Mesodermal cell (in vitro differentiated cells): ENCODE data around the gene RRAS.

Experiments used
- H3K27ac ChIP-seq: 2 replicates; pipeline ENCODE4 v1.7.0; 2013; ENCODE audit warnings: mild to moderate bottlenecking, low read depth, low read length, moderate library complexity; ENCODE audit not compliant: severe bottlenecking
- H3K36me3 ChIP-seq: 2 replicates; pipeline ENCODE4 v1.7.1; 2013; ENCODE audit warnings: mild to moderate bottlenecking, low read length, moderate library complexity; ENCODE audit not compliant: control insufficient read depth, insufficient read depth
- H3K4me1 ChIP-seq: one replicate; pipeline ENCODE4 v1.7.1; 2013; ENCODE audit warnings: mild to moderate bottlenecking, low read length; ENCODE audit not compliant: insufficient read depth, control insufficient read depth, poor library complexity, severe bottlenecking
- H3K4me3 ChIP-seq: 2 replicates; pipeline ENCODE4 v1.7.0; 2013; ENCODE audit warnings: low read length, control low read depth, mild to moderate bottlenecking; ENCODE audit not compliant: insufficient read depth, poor library complexity, severe bottlenecking; ENCODE audit errors: extremely low read depth
- H3K9me3 ChIP-seq: 2 replicates; pipeline ENCODE4 v1.7.1; 2013; ENCODE audit warnings: mild to moderate bottlenecking, low read length, moderate library complexity; ENCODE audit not compliant: control insufficient read depth
- WGBS, 2 experiments: methylation state at CpG; one replicate each; pipeline ENCODE4 v1.1.5; 2013; ENCODE audit warnings: missing lambda C conversion rate in 2 of 2; ENCODE audit not compliant: insufficient coverage in 2 of 2; 5-methylcytosine and 5-hydroxymethylcytosine counted together

The RRAS gene

GRCh38 chr19:49651820-49652550, 12.0 kb upstream of the RRAS start:
- Histone ChIP-seq H3K27ac (no peak overlapping the region), H3K4me1 (no peaks in the 10 kb centered on the region), H3K4me3 (no peak overlapping the region), H3K36me3 (peaks cover 87% of the 10 kb centered on the region), H3K9me3 (no peaks in the 10 kb centered on the region)
- 97 to 99% methylated on average over 31 to 105 of the region's 110 CpGs for WGBS, 2 experiments

DNA sequence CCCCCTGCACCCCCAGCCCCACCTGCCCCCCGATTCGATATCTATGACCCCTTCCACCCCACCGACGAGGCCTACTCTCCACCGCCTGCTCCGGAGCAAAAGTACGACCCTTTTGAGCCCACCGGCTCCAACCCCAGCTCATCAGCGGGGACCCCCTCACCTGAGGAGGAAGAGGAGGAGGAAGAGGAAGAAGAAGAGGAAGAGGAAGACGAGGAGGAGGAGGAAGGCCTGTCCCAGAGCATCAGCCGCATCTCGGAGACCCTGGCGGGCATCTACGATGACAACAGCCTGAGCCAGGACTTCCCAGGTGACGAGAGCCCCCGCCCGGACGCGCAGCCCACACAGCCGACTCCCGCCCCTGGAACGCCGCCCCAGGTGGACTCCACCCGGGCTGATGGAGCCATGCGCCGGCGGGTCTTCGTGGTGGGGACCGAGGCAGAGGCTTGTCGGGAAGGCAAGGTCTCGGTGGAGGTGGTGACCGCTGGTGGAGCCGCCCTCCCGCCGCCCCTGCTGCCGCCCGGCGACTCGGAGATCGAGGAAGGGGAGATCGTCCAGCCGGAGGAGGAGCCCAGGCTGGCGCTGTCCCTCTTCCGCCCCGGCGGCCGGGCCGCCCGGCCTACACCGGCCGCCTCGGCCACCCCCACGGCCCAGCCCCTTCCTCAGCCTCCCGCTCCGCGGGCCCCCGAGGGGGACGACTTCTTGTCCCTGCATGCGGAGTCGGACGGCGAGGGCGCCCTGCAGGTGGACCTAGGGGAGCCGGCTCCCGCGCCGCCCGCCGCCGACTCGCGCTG, 11.3 kb upstream of the RRAS start:
- 97% methylated on average over 60 to 64 of the region's 72 CpGs for WGBS, 2 experiments
- H3K9me3 ChIP-seq, result no peaks in the 10 kb centered on the region
- H3K27ac ChIP-seq, result no peak overlapping the region
- no peaks in the 10 kb centered on the region for H3K4me1 ChIP-seq
- H3K4me3 ChIP-seq, result no peak overlapping the region
- H3K36me3 ChIP-seq, result peaks cover 87% of the 10 kb centered on the region

GRCh38 chr19:49646586-49646985, 6.6 kb upstream of the RRAS start:
- 97% methylated on average over 13 to 14 of the region's 17 CpGs for WGBS, 2 experiments
- H3K36me3 ChIP-seq, result peaks cover 69% of the 10 kb centered on the region
- H3K9me3 ChIP-seq, result no peaks in the 10 kb centered on the region
- no peak overlapping the region for H3K4me3 ChIP-seq
- H3K27ac ChIP-seq, result no peak overlapping the region
- H3K4me1 ChIP-seq, result peaks cover 14% of the 10 kb centered on the region

- WGBS, 2 experiments, result 97 to 98% methylated on average over 4 to 13 of the region's 13 CpGs
- no peaks in the 10 kb centered on the region for H3K9me3 ChIP-seq
- no peak overlapping the region for H3K27ac ChIP-seq
- no peak overlapping the region for H3K4me3 ChIP-seq
- H3K36me3 ChIP-seq, result peaks cover 65% of the 10 kb centered on the region
- peaks cover 14% of the 10 kb centered on the region for H3K4me1 ChIP-seq
Measured at GRCh38 chr19:49645995-49646394, 6.1 kb upstream of the RRAS start.

GRCh38 chr19:49645592-49645991, 5.6 kb upstream of the RRAS start:
- no peak overlapping the region for H3K27ac ChIP-seq
- 98 to 99% methylated on average over 8 to 10 of the region's 11 CpGs for WGBS, 2 experiments
- H3K36me3 ChIP-seq, result peaks cover 64% of the 10 kb centered on the region
- no peaks in the 10 kb centered on the region for H3K9me3 ChIP-seq
- H3K4me1 ChIP-seq, result peaks cover 18% of the 10 kb centered on the region
- no peak overlapping the region for H3K4me3 ChIP-seq

GRCh38 chr19:49643466-49643865, 3.5 kb upstream of the RRAS start:
- peaks cover 26% of the 10 kb centered on the region for H3K4me1 ChIP-seq
- H3K36me3 ChIP-seq, result peaks cover 44% of the 10 kb centered on the region
- WGBS, 2 experiments, result 97 to 100% methylated on average over 2 of the region's 2 CpGs
- peak overlapping the region; percentile 99 for H3K4me3 ChIP-seq
- no peaks in the 10 kb centered on the region for H3K9me3 ChIP-seq
- H3K27ac ChIP-seq, result no peak overlapping the region

DNA sequence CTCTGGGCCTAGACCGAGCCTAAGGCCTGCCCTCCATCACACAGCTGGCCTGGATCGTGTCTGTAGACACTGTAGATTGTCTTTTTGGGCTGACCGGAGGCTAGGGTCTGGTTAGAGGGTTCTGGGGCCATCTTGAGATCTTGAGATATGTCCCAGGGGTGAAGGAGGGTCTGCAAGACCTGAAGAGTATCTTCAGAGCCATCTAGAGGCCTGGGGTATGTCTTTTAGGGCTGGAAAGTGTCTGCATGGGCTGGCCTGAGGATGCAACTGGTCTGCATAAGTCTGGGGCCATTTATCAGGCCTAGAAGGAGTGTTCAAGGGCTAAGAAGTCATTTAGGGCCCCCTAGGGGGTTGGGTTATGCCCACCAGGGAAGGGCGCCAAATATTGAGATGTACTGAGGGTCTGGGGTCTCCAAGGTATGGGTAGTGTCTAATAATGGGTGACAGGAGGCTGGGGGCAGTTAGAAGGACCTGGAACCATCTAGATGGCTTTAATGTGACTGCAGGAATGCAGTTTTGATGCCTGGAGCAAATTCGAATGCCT, 2.6 kb upstream of the RRAS start:
- Histone ChIP-seq H3K36me3 (peaks cover 35% of the 10 kb centered on the region), H3K9me3 (no peaks in the 10 kb centered on the region), H3K4me3 (peak overlapping the region; percentile 99), H3K27ac (peak overlapping the region; percentile 100), H3K4me1 (peaks cover 33% of the 10 kb centered on the region)
- 9 to 10% methylated on average over 5 of the region's 5 CpGs for WGBS, 2 experiments

GRCh38 chr19:49641688-49642491, 1.9 kb upstream of the RRAS start, which contains the start of gene SCAF1:
TSS of gene SCAF1 (plus strand) at chr19:49642209. CDS start at chr19:49645027, 2,818 bp downstream.
- Histone ChIP-seq H3K9me3 (no peaks in the 10 kb centered on the region), H3K27ac (peak within 1 kb of the TSS; percentile 100), H3K4me3 (peak within 1 kb of the TSS; percentile 99), H3K36me3 (peaks cover 28% of the 10 kb centered on the region), H3K4me1 (peaks cover 34% of the 10 kb centered on the region)
- WGBS, 2 experiments, result 0 to 1% methylated on average over 55 to 59 of the region's 87 CpGs

GRCh38 chr19:49639401-49640112, 386 bp downstream of the RRAS start:
- peak overlapping the region; percentile 100 for H3K27ac ChIP-seq
- H3K4me3 ChIP-seq, result peak overlapping the region; percentile 99
- no peaks in the 10 kb centered on the region for H3K9me3 ChIP-seq
- 5 to 14% methylated on average over 13 to 20 of the region's 31 CpGs for WGBS, 2 experiments
- H3K36me3 ChIP-seq, result peaks cover 15% of the 10 kb centered on the region
- peaks cover 44% of the 10 kb centered on the region for H3K4me1 ChIP-seq
